K562 (cell line): ENCODE data around the gene TTC38. TPM values are rescaled to one million over a fixed set of nuclear protein-coding genes. Genes with fewer than 3 reads are reported as not detected.

ENCODE experiments used
- CBX8 ChIP-seq: fragments of 200-600 bp; sonication (generic); IDR thresholded peaks from 2 replicates; pipeline ENCODE4 v1.6.1; 2012; ENCODE audit warnings: borderline replicate concordance, mixed run types, low read depth, mild to moderate bottlenecking, moderate library complexity, mixed read lengths, low read length, control low read depth, inconsistent platforms; ENCODE audit not compliant: poor library complexity, severe bottlenecking; ENCODE audit errors: extremely low read depth
- CCAR2 ChIP-seq: fragments of 200-400 bp; formaldehyde crosslinking; IDR thresholded peaks from 2 replicates; pipeline ENCODE4 v1.6.1; 2017; ENCODE audit warnings: mild to moderate bottlenecking, low read depth, low read length
- EP300 ChIP-seq: IDR thresholded peaks from 2 replicates; pipeline ENCODE4 v1.6.1; 2012; ENCODE audit warnings: low read length, improper control_type of control experiment
- GABPA ChIP-seq: fragments of 200-800 bp; sonication (Bioruptor generic); conservative IDR thresholded peaks from 2 replicates; pipeline ENCODE4 v1.6.1; 2016; ENCODE audit warnings: low read depth, missing genetic modification characterization, missing compliant biosample characterization
- GABPB1 ChIP-seq: sonication (generic); formaldehyde crosslinking; IDR thresholded peaks from 2 replicates; pipeline ENCODE4 v1.8.0; 2022; ENCODE audit warnings: mild to moderate bottlenecking, missing genetic modification reagents
- NEUROD1 ChIP-seq: fragments of 150-350 bp; IDR thresholded peaks from 2 replicates; pipeline ENCODE4 v1.6.1; 2014; ENCODE audit warnings: borderline replicate concordance, low read length, low read depth; ENCODE audit not compliant: partially characterized antibody
- RAD51 ChIP-seq: fragments of 450-650 bp; IDR thresholded peaks from 2 replicates; pipeline ENCODE4 v1.7.1; 2016; ENCODE audit warnings: low read depth, mild to moderate bottlenecking, borderline replicate concordance
- RHOXF2B ChIP-seq: fragments of 250-450 bp; sonication (Bioruptor Pico); conservative IDR thresholded peaks from 2 replicates; pipeline ENCODE4 v1.5.1; 2021
- SIX5 ChIP-seq, 2 experiments: IDR thresholded peaks; 2 replicates each; pipeline ENCODE4 v1.6.1; 2011; ENCODE audit warnings: low read length in 2 of 2, borderline replicate concordance in 1 of 2, low read depth in 1 of 2, mild to moderate bottlenecking in 1 of 2, moderate library complexity in 1 of 2; ENCODE audit not compliant: insufficient read depth in 1 of 2
- STAT6 ChIP-seq: sonication (generic); formaldehyde crosslinking; IDR thresholded peaks from 2 replicates; pipeline ENCODE4 v1.8.1; 2023; ENCODE audit warnings: mild to moderate bottlenecking, missing genetic modification reagents
- ZNF224 ChIP-seq: sonication (generic); formaldehyde crosslinking; IDR thresholded peaks from 2 replicates; pipeline ENCODE4 v1.8.0; 2022; ENCODE audit warnings: mild to moderate bottlenecking, missing genetic modification reagents
- ZNF253 ChIP-seq: fragments of 250-450 bp; sonication (Bioruptor Pico); conservative IDR thresholded peaks from 2 replicates; pipeline ENCODE4 v1.6.1; 2021; ENCODE audit warnings: mild to moderate bottlenecking
- ZNF644 ChIP-seq: fragments of 200-800 bp; sonication (Bioruptor generic); IDR thresholded peaks from 2 replicates; pipeline ENCODE4 v1.6.1; 2016; ENCODE audit warnings: low read depth, missing genetic modification characterization, missing compliant biosample characterization
- polyA plus RNA-seq, 8 experiments: library from polyadenylated mRNA; depleted of rRNA in 4 of 8; stranded (reverse) in 5 of 8; unstranded in 3 of 8; fragments of >200 nt; fragmentation: Nextera tagmentation in 2 of 8; fragmentation: Illumina TruSeq in 1 of 8; extraction: Ambion mirVana in 2 of 8; extraction: Trizol in 1 of 8; gene quantifications; 2 replicates each; pipeline versions ENCODE4 v1.2.1 to v1.2.3, GENCODE V29; 2011 to 2014; ENCODE audit warnings: inconsistent platforms in 1 of 8, missing spikeins in 1 of 8
- total RNA-seq, 7 experiments: library from RNA; depleted of rRNA in 6 of 7; stranded (reverse); fragments of >200 nt in 6 of 7; fragmentation: Illumina TruSeq in 2 of 7; extraction: Trizol in 2 of 7; gene quantifications; 2 replicates each; pipeline versions ENCODE4 v1.2.1 to v1.2.3, GENCODE V29; 2011 to 2021; ENCODE audit warnings: low replicate concordance in 1 of 7
- TF ChIP-seq, protein P1 (sequence below): fragments of 250-450 bp; sonication (Bioruptor Pico); IDR thresholded peaks from 2 replicates; pipeline ENCODE4 v1.5.0; 2021; ENCODE audit warnings: mild to moderate bottlenecking, borderline replicate concordance
- TF ChIP-seq, protein P2 (sequence below): fragments of 250-450 bp; sonication (Bioruptor Pico); IDR thresholded peaks from 2 replicates; pipeline ENCODE4 v1.5.0; 2022; ENCODE audit warnings: mild to moderate bottlenecking

The TTC38 gene
- total and polyA plus RNA-seq, 9 of the 15 experiments (the other 6 are each of a cell fraction or from before 2014, with no cell fraction given) = 0.84 to 28.4 (median 18.1) TPM

- TF ChIP-seq, protein P1, sequence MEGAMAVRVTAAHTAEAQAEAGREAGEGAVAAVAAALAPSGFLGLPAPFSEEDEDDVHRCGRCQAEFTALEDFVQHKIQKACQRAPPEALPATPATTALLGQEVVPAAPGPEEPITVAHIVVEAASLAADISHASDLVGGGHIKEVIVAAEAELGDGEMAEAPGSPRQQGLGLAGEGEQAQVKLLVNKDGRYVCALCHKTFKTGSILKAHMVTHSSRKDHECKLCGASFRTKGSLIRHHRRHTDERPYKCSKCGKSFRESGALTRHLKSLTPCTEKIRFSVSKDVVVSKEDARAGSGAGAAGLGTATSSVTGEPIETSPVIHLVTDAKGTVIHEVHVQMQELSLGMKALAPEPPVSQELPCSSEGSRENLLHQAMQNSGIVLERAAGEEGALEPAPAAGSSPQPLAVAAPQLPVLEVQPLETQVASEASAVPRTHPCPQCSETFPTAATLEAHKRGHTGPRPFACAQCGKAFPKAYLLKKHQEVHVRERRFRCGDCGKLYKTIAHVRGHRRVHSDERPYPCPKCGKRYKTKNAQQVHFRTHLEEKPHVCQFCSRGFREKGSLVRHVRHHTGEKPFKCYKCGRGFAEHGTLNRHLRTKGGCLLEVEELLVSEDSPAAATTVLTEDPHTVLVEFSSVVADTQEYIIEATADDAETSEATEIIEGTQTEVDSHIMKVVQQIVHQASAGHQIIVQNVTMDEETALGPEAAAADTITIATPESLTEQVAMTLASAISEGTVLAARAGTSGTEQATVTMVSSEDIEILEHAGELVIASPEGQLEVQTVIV (CRISPR knock-in tag) = no peak
- TF ChIP-seq RHOXF2B (CRISPR knock-in tag) = no peak
- TF ChIP-seq, protein P2, sequence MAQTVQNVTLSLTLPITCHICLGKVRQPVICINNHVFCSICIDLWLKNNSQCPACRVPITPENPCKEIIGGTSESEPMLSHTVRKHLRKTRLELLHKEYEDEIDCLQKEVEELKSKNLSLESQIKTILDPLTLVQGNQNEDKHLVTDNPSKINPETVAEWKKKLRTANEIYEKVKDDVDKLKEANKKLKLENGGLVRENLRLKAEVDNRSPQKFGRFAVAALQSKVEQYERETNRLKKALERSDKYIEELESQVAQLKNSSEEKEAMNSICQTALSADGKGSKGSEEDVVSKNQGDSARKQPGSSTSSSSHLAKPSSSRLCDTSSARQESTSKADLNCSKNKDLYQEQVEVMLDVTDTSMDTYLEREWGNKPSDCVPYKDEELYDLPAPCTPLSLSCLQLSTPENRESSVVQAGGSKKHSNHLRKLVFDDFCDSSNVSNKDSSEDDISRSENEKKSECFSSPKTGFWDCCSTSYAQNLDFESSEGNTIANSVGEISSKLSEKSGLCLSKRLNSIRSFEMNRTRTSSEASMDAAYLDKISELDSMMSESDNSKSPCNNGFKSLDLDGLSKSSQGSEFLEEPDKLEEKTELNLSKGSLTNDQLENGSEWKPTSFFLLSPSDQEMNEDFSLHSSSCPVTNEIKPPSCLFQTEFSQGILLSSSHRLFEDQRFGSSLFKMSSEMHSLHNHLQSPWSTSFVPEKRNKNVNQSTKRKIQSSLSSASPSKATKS = no peak
- TF ChIP-seq NEUROD1 = peak; percentile 48
- TF ChIP-seq GABPA (tag) = peak; percentile 98
- TF ChIP-seq GABPB1 (CRISPR knock-in tag) = peak; percentile 98
- TF ChIP-seq STAT6 (CRISPR knock-in tag) = no peak
- TF ChIP-seq EP300 = peak; percentile 36; the same call in 1 of the 2 replicates
- no peak for TF ChIP-seq CBX8
- no peak for TF ChIP-seq CCAR2
- no peak for TF ChIP-seq RAD51
- no peak for TF ChIP-seq ZNF253
- TF ChIP-seq ZNF224 (CRISPR knock-in tag) = no peak
- TF ChIP-seq SIX5 (IDR thresholded peaks at IDR 0.05; ENCODE audit: borderline replicate concordance in 1 of 2, insufficient read depth in 1 of 2, low read depth in 1 of 2, low read length in 2 of 2) = peak; percentile 25 to 37; a peak in 1 of 4 replicates
- no peak for TF ChIP-seq ZNF644 (tag)
Measured at GRCh38 chr22:46335201-46336118, 67.7 kb downstream of the TTC38 start, which contains the start of gene TRMU (continued).
